Measurements from ENCODE around the gene GAS2L3. TPM values are rescaled to one million over a fixed set of nuclear protein-coding genes. Genes with fewer than 3 reads are reported as not detected.

The GAS2L3 gene
- total RNA-seq, 4 donors from 2014 or later = 2.9 to 7.0 (median 4.3) TPM

DNA sequence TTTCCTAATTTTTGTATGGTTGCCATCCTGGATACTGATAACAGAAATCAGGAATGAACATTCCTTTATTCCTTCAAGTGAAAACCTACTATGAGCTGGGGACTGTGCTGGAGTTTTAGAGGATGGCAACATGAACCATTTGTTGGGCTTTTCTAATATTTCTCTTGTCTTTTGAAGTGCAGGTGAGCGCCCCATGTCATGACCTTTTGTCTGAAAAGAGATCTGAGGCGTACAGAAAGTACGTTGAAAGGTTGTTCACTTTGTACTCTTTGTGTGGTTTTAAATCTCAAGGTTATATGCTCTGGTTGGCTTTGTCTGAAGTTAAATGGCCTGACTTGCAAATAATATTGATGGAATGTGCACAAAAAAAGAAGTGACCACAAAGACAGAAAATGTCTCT lies 79.0 kb downstream of the GAS2L3 start:
- peaks cover 0 to 5% (median 1%) of the 10 kb centered on the region in 4 donors for H3K9me3 ChIP-seq
- H3K27ac ChIP-seq (replicated peaks in 1 of 4) = no peak overlapping the region
- intact Hi-C loops (cut with DNase I) = no loop called here
- WGBS = 85% methylated on average over 3 of the region's 3 CpGs
- no peaks in the 10 kb centered on the region for H3K27me3 ChIP-seq
- no peak overlapping the region for H3K4me3 ChIP-seq
- no peak for DNase-seq (ENCODE audit: extremely low spot score)
- no peaks in the 10 kb centered on the region for H3K4me1 ChIP-seq
- no peaks in the 10 kb centered on the region for H3K36me3 ChIP-seq
- no peak for TF ChIP-seq POLR2A (IDR thresholded peaks at IDR 0.05; ENCODE audit: low read depth)
- TF ChIP-seq, protein P1, sequence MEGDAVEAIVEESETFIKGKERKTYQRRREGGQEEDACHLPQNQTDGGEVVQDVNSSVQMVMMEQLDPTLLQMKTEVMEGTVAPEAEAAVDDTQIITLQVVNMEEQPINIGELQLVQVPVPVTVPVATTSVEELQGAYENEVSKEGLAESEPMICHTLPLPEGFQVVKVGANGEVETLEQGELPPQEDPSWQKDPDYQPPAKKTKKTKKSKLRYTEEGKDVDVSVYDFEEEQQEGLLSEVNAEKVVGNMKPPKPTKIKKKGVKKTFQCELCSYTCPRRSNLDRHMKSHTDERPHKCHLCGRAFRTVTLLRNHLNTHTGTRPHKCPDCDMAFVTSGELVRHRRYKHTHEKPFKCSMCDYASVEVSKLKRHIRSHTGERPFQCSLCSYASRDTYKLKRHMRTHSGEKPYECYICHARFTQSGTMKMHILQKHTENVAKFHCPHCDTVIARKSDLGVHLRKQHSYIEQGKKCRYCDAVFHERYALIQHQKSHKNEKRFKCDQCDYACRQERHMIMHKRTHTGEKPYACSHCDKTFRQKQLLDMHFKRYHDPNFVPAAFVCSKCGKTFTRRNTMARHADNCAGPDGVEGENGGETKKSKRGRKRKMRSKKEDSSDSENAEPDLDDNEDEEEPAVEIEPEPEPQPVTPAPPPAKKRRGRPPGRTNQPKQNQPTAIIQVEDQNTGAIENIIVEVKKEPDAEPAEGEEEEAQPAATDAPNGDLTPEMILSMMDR (IDR thresholded peaks at IDR 0.05) = no peak
- TF ChIP-seq POLR2AphosphoS5 (IDR thresholded peaks at IDR 0.05) = no peak
- no peak for TF ChIP-seq EP300 (IDR thresholded peaks at IDR 0.05)

DNA sequence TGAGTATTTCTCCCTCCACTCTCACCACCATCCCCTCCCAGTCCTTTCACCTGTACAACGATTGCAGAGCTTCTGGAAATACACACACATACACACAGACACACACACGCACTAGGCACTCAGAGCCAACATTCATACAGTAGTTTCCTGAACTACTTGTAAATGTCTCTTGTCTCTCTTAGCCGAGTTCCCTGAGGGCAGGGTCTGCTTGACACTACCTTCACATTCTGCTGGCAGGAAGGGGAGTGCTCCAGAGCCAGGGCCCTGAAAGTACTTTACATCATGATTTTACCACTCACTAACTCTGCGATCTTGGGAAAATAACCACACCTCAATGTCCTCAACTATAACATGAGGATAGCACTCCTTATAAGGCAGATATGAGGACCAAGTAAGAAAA lies 82.7 kb downstream of the GAS2L3 start:
- H3K27ac ChIP-seq (replicated peaks in 1 of 4) = no peak overlapping the region
- no peaks in the 10 kb centered on the region for H3K36me3 ChIP-seq
- intact Hi-C loops (cut with DNase I) = no loop called here
- no peak overlapping the region for H3K4me3 ChIP-seq
- WGBS = 79% methylated on average over 4 of the region's 4 CpGs
- DNase-seq (ENCODE audit: extremely low spot score) = no peak
- no peaks in the 10 kb centered on the region for H3K4me1 ChIP-seq
- TF ChIP-seq, protein P1 (IDR thresholded peaks at IDR 0.05) = no peak
- TF ChIP-seq POLR2AphosphoS5 (IDR thresholded peaks at IDR 0.05) (no peak), EP300 (IDR thresholded peaks at IDR 0.05) (no peak), POLR2A (IDR thresholded peaks at IDR 0.05; ENCODE audit: low read depth) (no peak)
- no peaks in the 10 kb centered on the region for H3K27me3 ChIP-seq
- H3K9me3 ChIP-seq = peaks cover 0 to 9% (median 3%) of the 10 kb centered on the region in 4 donors

DNA sequence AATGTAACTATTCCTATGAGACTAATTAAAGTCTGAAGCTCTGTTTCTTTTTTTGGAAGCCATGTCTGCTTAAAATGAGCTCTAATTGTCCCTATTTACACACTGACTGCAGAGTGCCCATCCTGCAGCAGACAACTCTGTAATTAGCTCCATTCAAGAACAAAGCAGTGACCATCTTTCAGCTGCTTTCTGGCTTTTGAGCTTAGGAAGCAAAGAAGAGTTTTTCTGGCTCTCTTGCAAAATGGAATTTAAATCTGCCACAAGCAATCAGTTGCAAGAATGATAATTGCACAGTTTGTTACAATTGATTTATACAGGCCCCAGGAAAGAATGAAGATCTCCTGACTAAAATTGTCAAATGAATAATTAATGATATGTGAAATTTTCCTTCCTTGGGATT lies 83.4 kb downstream of the GAS2L3 start:
- H3K4me3 ChIP-seq = no peak overlapping the region
- intact Hi-C loops (cut with DNase I) = no loop called here
- no peak overlapping the region for H3K27ac ChIP-seq (replicated peaks in 1 of 4)
- H3K4me1 ChIP-seq = no peaks in the 10 kb centered on the region
- H3K9me3 ChIP-seq = peaks cover 0 to 9% (median 3%) of the 10 kb centered on the region in 4 donors
- TF ChIP-seq POLR2A (IDR thresholded peaks at IDR 0.05; ENCODE audit: low read depth) (no peak), POLR2AphosphoS5 (IDR thresholded peaks at IDR 0.05) (no peak), EP300 (IDR thresholded peaks at IDR 0.05) (no peak)
- TF ChIP-seq, protein P1 (IDR thresholded peaks at IDR 0.05) = no peak
- DNase-seq (ENCODE audit: extremely low spot score) = no peak
- H3K27me3 ChIP-seq = no peaks in the 10 kb centered on the region
- no peaks in the 10 kb centered on the region for H3K36me3 ChIP-seq

DNA sequence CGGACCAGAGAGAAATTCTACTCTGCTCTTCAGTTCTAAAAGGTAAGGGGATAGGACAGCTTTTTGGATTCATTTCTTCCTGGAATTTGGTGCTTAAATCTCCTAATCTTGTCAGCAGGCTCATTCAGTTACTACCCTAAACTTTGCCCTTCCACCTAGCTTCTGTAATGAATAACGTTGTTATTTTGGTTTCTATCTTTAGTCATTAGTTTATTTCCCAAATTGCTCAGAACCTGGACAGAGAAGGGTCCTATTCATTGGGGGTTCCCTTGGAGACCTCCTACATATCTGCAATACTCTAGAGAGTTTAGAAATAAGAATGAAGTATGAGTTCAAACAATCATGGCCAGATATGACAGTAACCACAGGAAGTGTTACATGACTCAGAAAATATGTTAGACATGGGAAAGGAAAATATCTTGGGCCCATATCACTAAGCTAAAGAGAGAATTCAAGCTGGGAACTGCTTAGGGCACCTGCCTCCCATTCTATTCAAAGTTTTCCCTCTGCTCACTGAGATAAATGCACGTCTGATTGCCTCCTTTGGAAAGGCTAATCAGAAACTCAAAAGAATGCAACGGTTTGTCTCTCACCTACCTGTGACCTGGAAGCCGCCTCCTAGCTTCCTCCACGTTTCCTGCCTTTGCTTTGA lies 87.9 kb downstream of the GAS2L3 start:
- peaks cover 0 to 9% (median 3%) of the 10 kb centered on the region in 4 donors for H3K9me3 ChIP-seq
- TF ChIP-seq, protein P1 (IDR thresholded peaks at IDR 0.05) = no peak
- 55% methylated on average over 6 of the region's 6 CpGs for WGBS
- intact Hi-C loops (cut with DNase I) = no loop called here
- H3K36me3 ChIP-seq = no peaks in the 10 kb centered on the region
- no peak overlapping the region for H3K27ac ChIP-seq (replicated peaks in 1 of 4)
- no peaks in the 10 kb centered on the region for H3K4me1 ChIP-seq
- no peak overlapping the region for H3K4me3 ChIP-seq
- no peaks in the 10 kb centered on the region for H3K27me3 ChIP-seq
- DNase-seq (ENCODE audit: extremely low spot score) = no peak

DNA sequence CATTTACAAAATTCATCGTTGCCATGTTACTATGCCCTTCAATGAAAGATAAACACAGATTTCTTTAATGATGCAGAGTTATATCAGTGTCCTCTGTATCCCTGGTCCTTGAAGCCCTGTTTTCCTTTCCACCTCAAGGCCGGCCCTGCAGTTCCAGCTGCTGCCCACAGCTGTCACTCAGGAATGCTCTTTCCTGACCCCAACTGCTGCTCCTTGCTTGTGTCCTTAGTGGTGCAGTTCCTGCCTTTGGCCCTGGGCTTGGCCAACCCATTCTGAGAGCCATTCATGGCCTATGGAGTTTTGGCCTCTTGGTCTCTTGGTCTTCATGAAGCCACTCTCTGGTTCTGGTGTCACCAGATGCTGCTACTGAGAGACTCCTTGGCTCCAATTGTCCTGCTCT lies 93.1 kb downstream of the GAS2L3 start:
- TF ChIP-seq, protein P1 (IDR thresholded peaks at IDR 0.05) = no peak
- no peak for TF ChIP-seq POLR2AphosphoS5 (IDR thresholded peaks at IDR 0.05)
- TF ChIP-seq POLR2A (IDR thresholded peaks at IDR 0.05; ENCODE audit: low read depth) = no peak
- no peak for TF ChIP-seq EP300 (IDR thresholded peaks at IDR 0.05)
- no peak for DNase-seq (ENCODE audit: extremely low spot score)
- Histone ChIP-seq H3K9me3 (no peaks in the 10 kb centered on the region), H3K4me1 (no peaks in the 10 kb centered on the region), H3K27ac (replicated peaks in 1 of 4) (no peak overlapping the region), H3K4me3 (no peak overlapping the region), H3K36me3 (no peaks in the 10 kb centered on the region), H3K27me3 (no peaks in the 10 kb centered on the region)
- intact Hi-C loops (cut with DNase I) = no loop called here
- 68% methylated on average over 2 of the region's 2 CpGs for WGBS

Measured in esophagus muscularis mucosa (tissue), 4 donors.